GM19467 (cell line): ENCODE results near the gene MGAT4A.

Source experiments
- ATAC-seq: cut with Tn5 transposase; IDR thresholded peaks from one replicate; pipeline ENCODE4 v1.9.1; 2021; ENCODE audit warnings: mild to moderate bottlenecking, moderate library complexity; ENCODE audit not compliant: unreplicated experiment

MGAT4A gene

GRCh38 chr2:98704499-98705332 lies 26.2 kb downstream of the MGAT4A start:
- ATAC-seq: no peak

DNA sequence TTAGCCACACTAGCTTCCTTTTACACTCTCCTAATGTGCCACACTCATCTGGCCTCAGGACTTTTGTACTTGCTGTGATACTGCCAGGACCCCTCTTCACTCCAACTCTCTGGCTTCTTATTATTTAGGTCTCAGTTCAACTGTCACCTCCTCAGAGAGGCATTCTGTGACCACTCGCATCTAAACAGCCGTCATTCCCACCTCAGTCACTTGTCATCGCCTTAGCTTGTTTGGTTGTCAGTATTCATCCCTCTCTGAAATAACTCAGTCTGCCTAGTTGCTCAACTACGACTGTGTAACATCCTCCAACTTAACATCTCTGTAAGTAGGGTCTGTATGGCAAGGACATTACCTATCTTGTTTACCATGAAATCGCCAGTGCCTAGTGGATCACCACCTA lies 27.2 kb downstream of the MGAT4A start:
- ATAC-seq: no peak

DNA sequence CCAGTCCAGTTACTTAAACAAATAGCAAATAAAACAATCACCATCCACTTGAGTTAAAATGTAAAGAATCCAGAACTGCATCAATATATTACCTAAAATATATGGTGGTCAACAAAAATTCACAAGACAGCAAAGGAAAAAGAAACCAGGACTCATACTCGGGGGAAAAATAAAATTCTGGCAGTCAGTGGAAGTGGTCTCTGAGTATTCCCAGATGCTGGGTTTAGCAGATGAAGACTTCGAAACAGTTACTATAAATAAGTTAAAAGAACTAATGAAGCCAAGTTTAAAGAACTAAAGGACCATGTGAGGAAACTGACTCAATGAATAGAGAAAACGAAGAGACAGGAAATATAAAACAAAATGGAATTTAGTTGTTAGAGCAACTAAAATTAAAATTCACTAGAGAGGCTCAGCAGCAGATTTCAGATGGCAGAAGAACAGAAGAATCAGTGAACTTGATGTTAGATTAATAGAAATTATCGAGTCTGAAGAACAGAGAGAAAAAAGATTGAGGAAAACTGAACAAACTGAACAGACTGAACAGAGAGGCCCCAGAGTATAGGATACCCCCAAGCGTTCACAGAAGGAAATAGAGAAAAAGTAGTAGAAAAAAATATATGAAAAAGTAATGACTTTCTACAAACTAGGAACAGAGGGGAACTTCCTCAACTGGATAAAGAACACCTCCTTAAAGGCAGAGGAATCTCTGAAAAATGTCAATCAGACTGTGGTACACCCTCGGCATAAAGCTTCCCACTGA lies 27.9 kb downstream of the MGAT4A start:
- ATAC-seq: no peak

- no peak for ATAC-seq
Observed at GRCh38 chr2:98702127-98702802, 28.7 kb downstream of the MGAT4A start.

- no peak for ATAC-seq
Observed at GRCh38 chr2:98701230-98701629, 29.7 kb downstream of the MGAT4A start.

DNA sequence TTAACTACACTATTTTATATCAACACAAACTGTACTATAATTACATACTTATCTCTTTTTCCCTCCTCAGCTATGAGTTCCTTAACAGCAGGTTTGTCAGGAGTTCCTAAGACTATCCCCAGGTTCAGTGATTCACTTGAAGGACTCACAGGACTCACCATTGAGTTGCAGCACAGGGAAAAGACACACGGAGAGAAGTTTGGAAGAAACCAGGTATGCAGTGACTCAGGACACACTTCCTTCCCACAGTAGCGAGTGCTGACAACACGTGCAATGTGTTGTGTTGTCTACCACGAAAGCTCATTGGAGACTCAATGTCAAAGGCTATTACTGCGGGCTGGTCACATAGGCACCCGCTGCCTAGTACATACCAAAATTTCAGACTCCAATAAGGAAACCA lies 32.0 kb downstream of the MGAT4A start:
- no peak for ATAC-seq

DNA sequence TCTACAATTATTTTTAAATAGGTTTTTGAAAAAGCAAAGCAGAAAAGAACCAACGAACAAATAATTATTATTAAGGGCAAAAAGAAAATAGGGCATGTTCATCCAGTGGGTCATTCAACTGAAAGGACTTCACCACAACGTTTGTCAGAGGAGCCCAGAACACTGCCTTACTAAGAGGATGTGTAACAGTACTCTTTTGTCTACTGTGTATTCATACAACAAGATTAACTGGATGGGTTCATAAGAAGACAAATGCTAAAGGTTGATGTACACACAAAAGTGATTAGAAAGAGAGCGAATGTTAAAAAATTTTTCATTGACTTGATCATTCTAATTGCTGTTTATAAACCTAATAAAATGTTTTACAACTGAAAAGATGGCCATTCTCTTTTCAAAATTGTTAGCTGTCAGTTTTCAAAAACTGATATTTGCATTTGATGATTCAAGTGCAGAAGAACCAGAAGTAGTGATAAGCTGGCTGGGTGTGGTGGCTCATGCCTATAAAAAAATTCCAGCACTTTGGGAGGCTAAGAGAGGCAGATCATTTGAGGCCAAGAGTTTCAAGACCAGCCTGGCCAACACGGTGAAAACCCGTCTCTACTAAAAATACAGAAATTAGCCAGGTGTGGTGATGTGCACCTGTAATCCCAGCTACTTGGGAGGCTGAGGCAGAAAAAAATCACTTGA lies 33.1 kb downstream of the MGAT4A start:
- ATAC-seq: no peak

DNA sequence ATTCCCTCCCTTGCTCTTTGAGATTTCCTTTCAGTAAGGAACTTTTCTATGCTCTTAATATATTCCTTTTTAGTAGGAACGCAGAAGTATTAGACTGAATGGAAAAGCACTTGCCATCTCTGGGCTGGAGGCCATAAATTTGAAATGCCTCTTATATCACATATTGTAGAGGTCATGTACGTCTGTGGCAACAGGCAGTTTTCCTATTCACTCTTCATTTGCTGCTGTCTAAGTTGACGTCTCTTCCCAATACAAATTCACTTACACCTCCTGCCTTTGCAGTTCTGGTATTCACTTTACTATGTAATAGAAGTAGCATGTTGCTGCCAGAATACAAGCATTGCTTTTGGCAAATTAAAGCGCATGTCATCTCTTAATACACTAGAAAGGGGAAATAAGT lies 34.7 kb downstream of the MGAT4A start:
- ATAC-seq: no peak

DNA sequence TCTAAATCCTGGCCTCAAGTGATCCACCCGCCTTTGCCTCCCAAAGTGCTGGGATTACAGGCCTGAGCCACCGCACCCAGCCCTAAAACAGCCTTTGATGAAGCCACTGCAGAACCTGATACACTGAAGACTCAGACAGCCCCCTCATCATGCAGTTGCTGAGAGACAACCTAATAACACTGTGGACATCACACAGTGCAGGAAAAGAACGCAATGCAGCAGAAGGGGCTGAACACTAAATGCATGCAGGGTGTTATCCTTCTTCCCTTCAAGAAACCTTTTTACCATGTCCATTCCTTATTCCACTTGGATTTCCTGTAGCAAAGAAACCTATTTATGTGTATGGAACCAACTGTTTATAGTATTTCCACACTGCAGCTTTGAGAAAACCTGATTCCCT lies 35.7 kb downstream of the MGAT4A start:
- no peak for ATAC-seq

- ATAC-seq: no peak
Observed at GRCh38 chr2:98693477-98693876, 37.5 kb downstream of the MGAT4A start.

DNA sequence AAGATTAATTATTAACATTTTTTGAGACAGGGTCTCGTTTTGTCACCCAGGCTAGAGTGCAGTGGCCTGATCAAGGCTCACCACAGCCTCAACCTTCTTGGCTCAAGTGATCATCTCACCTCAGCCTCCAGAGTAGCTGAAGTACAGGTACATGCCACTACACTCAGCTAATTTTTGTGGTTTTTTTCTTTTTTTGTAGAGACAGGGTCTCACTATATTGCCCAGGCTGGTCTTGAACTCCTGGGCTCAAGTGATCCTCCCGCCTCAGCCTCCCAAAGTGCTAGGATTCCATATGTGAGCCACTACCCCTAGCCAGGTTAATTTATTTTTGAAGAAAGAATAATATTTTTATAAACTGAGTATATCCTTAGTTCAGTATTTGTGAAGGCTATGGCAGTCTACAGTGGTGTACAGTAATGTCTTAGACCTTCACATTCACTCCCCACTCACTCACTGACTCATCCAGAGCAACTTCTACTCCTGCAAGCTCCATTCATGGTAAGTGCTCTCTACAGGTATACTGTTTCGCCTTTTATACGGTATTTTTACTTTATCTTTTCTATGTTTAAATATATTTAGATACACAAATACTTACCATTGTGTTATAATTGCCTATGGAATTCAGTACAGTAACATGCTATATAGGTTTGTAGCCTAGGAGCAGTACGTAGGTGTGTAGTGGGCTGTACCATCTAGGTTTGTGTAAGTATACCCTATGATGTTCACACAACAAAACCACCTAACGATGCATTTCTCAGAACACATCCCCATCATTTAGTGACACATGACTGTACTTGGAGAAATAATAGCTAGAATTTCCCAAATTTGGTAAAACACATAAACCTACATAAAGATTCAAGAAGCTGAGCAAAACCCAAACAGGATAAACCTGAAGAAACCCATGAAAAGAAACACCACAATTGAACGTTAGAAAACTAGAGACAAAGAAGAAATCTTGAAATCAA lies 38.6 kb downstream of the MGAT4A start:
- no peak for ATAC-seq

GRCh38 chr2:98691303-98691702 lies 39.6 kb downstream of the MGAT4A start:
- ATAC-seq: no peak

DNA sequence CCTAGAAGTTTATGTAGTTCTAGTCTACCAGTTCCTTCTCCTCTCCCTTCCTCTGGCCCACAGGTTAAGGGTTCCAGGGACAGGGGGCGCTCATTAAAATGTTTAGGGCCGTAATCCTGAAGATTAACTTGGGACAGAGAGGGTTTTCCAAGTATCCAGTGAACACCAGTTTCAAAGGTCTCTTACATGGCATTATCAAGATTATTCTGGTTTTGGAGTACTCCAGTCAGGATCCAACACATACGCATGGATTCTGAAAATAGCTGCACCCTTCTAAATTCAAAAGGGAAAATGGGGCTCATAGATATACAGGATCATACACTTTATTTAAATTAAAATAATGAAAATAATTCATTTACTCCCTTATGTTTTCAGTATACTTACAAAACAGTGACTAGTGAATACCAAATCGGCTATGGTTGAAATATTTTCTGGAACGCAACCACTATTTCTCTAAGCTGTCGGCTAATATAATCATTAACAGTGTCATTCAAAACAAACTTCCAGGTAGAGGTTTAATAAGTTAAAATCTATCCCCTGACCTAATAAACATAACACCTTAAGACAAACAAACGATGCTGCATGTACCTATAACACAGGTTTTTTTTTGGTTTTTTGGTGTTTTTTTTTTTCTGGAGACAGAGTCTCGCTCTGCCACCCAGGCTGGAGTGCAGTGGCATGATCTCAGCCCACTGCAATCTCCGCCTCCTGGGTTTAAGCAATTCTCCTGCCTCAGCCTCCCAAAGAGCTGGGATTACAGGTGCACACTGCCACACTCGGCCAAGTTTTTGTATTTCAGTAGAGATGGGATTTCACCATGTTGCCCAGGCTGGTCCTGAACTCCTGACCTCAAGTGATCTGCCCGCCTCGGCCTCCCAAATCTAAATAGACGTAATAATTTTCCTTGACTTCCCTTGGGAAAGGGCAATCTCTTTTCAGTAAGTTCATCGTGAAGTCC lies 44.7 kb downstream of the MGAT4A start:
- no peak for ATAC-seq

GRCh38 chr2:98683728-98684127 lies 47.2 kb downstream of the MGAT4A start:
- no peak for ATAC-seq

GRCh38 chr2:98676742-98677141 lies 54.2 kb downstream of the MGAT4A start:
- no peak for ATAC-seq

DNA sequence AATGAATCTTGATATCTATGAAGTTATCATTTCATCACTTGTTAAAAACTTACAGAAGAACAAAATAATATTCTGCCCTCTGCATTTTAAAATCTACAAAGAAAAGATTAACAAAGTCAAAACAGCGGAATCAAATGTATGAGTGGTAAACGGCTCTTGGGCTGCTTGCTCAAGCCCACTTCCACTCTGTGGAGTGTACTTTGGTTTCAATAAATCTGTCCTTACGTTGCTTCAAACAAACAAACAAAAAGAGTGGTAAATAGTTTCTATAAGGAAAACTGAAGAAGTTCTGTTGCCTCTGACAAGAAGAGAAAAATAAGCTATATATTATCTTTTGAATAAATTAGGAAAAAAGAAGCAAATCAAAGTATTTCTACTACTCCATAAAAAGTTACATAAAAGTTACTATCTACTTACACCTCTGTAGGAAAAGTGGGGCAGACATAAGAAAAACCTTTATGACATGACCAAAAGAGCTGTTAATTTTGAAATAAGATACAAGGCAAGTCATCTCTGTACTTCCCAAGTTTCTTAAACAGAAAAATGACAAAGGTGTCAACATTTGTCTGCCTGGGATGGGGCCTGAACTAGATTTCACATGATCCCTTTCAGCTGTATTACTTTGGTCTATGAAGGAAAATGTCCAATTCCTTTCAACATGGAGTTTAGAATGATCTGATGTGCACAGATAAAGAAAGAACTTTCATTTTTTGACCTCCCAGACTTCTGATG lies 56.5 kb downstream of the MGAT4A start:
- no peak for ATAC-seq

DNA sequence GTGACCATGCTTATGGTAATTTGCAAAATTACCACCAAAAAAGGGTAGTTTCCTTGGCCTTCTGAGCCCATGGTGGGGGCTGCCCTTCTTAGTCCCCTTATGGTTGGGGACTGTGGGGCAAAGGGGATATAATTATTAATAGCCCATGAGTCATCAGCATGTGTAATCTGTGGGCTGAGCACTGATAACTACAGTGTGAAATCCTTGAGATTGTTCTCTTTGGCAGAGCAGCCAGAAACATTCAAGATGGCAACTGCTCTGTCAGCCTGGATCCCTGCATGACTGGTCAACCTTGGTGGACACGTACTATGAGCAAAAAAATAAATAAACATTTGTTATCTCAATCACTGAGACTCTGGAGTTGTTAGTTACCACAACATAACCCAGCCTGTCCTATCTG lies 61.3 kb downstream of the MGAT4A start:
- no peak for ATAC-seq

DNA sequence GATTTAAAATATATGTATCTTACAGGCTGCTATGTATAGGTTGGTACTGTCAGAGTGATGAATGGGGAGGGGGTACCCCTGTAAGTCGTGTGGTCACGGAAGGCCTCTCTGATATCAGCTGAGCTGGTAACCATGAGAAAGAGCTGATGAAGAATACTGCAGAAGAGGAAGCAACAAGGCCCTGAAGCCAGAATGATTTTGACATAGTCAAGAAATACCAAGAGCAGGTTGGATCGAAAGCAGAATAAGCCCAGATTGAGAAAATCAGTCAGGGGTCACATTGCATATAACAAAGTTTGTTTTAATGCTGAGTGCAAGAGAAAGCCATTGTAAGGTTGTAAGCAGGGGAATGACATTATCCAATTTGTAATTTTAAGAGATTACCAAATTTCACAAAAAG lies 65.3 kb downstream of the MGAT4A start:
- ATAC-seq: no peak
